Right lobe of liver (tissue), 6 donors: ENCODE results near the gene PCED1A. TPM values are rescaled to one million over a fixed set of nuclear protein-coding genes. Genes with fewer than 3 reads are reported as not detected.

Experiments
- ATAC-seq, 4 donors: fragments of 200-7000 bp; cut with Tn5 transposase; one replicate each; pipeline ENCODE4 v1.9.1; 2020; ENCODE audit warnings: mild to moderate bottlenecking in 4 of 4, moderate library complexity in 4 of 4
- DNase-seq, 3 donors: peaks; one replicate each; pipeline ENCODE4 v3.0.0-alpha.2; 2020
- H3K27ac ChIP-seq, 3 donors: fragments of 200-600 bp; one replicate each; pipeline ENCODE4 v1.8.0; 2022
- H3K27me3 ChIP-seq, 2 donors: fragments of 200-600 bp; one replicate each; pipeline ENCODE4 v1.8.0; 2022
- H3K36me3 ChIP-seq, 4 donors: fragments of 200-600 bp; sonication (generic) in 1 of 4; one replicate each; pipeline versions ENCODE4 v1.5.1 to v1.8.0; 2017 to 2022; ENCODE audit warnings: control low read depth in 1 of 4
- H3K4me1 ChIP-seq, 4 donors: fragments of 200-600 bp; sonication (generic) in 1 of 4; one replicate each; pipeline versions ENCODE4 v1.5.1 to v1.8.0; 2017 to 2022; ENCODE audit warnings: control low read depth in 1 of 4
- H3K4me3 ChIP-seq, 3 donors: fragments of 200-600 bp; one replicate each; pipeline ENCODE4 v1.8.0; 2022
- H3K9me3 ChIP-seq, 4 donors: fragments of 200-600 bp; sonication (generic) in 1 of 4; one replicate each; pipeline versions ENCODE4 v1.5.1 to v1.8.0; 2017 to 2022; ENCODE audit warnings: control low read depth in 1 of 4
- POLR2A ChIP-seq: fragments of 450-650 bp; IDR thresholded peaks from one replicate; pipeline ENCODE4 v1.6.1; 2017; ENCODE audit warnings: antibody characterized with exemption, mild to moderate bottlenecking
- WGBS: methylation state at CpG from one replicate; pipeline ENCODE4 v1.1.6; 2018; ENCODE audit warnings: low coverage, low lambda C conversion rate; ENCODE audit not compliant: insufficient coverage; ENCODE audit errors: missing lambda C conversion rate; 5-methylcytosine and 5-hydroxymethylcytosine counted together
- intact Hi-C, 2 donors: fragments of 100-400 bp; cut with DNase I; formaldehyde crosslinking; loops; one replicate each; pipeline versions ENCODE4 v1.11.2 to v1.14.1; 2022
- total RNA-seq, 6 experiments: library from RNA; depleted of rRNA in 2 of 6; stranded (reverse); fragments of >200 nt in 2 of 6; fragmentation: NEBNext Ultra II Directional in 3 of 6; extraction: Animal tissue kit (Norgen Biotek cat#: 25700) in 3 of 6; gene quantifications; one replicate each; pipeline versions ENCODE4 v1.1.0 to v1.2.4, GENCODE V29; 2016 to 2023
- TF ChIP-seq, protein P1 (sequence below), 4 donors: fragments of 200-600 bp in 3 of 4; fragments of 450-650 bp in 1 of 4; IDR thresholded peaks; one replicate each; pipeline versions ENCODE4 v1.5.1 to v1.8.0; 2016 to 2022; ENCODE audit warnings: antibody characterized with exemption in 4 of 4, mild to moderate bottlenecking in 2 of 4
- donor health status: DM: no; HTN: yes; CAD: no.
- donor health status: DM: no; HTN: no; CAD: no.
- donor health status: DM: no; HTN: no; CAD: no.
- donor health status: DM: no; HTN: yes; CAD: no.
- donor health status: DM: no; HTN: yes; CAD: no.

PCED1A gene
- total RNA-seq, 6 experiments from 2014 or later: 9.6 to 22.2 (median 18.6) TPM

DNA sequence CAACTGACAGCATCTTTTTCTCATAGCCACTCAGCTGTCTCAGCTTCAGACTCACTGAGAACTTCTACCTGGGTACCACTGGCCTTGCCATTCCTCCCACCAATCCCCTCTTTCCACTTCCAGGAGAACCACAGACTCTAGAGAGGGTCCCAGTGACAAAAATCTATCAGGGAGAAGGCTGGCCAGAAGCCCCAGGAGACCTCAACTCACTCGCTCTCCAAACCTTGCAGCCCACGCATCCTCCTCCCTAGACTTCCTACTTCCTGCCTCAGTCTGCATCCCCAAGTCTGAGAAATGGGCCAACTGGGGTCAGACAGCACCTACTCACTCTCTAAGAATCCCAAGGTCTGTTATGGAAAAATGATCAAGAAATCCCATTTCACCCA is 23.1 kb downstream of the PCED1A start:
- no peak overlapping the region for H3K4me3 ChIP-seq
- TF ChIP-seq, protein P1, sequence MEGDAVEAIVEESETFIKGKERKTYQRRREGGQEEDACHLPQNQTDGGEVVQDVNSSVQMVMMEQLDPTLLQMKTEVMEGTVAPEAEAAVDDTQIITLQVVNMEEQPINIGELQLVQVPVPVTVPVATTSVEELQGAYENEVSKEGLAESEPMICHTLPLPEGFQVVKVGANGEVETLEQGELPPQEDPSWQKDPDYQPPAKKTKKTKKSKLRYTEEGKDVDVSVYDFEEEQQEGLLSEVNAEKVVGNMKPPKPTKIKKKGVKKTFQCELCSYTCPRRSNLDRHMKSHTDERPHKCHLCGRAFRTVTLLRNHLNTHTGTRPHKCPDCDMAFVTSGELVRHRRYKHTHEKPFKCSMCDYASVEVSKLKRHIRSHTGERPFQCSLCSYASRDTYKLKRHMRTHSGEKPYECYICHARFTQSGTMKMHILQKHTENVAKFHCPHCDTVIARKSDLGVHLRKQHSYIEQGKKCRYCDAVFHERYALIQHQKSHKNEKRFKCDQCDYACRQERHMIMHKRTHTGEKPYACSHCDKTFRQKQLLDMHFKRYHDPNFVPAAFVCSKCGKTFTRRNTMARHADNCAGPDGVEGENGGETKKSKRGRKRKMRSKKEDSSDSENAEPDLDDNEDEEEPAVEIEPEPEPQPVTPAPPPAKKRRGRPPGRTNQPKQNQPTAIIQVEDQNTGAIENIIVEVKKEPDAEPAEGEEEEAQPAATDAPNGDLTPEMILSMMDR (IDR thresholded peaks at IDR 0.05): no peak
- TF ChIP-seq POLR2A: no peak
- H3K36me3 ChIP-seq: no peaks in the 10 kb centered on the region
- WGBS: no CpG with 5 or more reads among the region's 2 CpGs
- no peaks in the 10 kb centered on the region for H3K9me3 ChIP-seq
- no peaks in the 10 kb centered on the region for H3K4me1 ChIP-seq
- no peak overlapping the region for H3K27ac ChIP-seq
- DNase-seq (no peak), ATAC-seq (no peak)
- intact Hi-C loops: no loop called here
- peaks cover 0 to 18% of the 10 kb centered on the region in 2 donors for H3K27me3 ChIP-seq

DNA sequence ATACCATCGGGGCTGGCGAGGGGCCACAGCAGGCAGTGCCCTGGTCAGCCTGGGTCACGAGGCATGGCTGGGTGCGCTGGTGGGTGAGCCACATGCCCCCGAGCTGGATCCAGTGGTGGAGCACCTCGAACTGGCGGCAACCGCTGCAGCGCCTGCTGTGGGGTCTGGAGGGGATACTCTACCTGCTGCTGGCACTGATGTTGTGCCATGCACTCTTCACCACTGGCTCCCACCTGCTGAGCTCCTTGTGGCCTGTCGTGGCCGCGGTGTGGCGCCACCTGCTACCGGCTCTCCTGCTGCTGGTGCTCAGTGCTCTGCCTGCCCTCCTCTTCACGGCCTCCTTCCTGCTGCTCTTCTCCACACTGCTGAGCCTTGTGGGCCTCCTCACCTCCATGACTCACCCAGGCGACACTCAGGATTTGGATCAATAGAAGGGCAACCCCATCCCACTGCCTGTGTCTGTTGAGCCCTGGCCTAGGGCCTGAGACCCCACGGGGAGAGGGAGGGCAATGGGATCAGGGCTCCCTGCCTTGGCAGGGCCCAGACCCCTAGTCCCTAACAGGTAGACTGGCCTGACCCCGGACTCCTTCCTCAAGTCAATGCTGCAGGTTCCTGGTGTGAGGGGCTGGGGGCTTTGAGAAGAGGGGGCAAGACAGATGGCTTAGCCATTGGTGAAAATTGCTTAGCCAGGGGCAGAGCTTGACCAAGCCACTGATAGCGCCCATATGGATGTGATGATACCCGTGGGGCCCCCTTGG is 23.7 kb downstream of the PCED1A start:
- Histone ChIP-seq H3K4me1 (no peaks in the 10 kb centered on the region), H3K27me3 (peaks cover 0 to 18% of the 10 kb centered on the region in 2 donors), H3K27ac (no peak overlapping the region), H3K36me3 (no peaks in the 10 kb centered on the region), H3K4me3 (no peak overlapping the region), H3K9me3 (no peaks in the 10 kb centered on the region)
- peak in 1 of 4 donors; percentile 15 for ATAC-seq
- WGBS: 46% methylated on average over 5 of the region's 20 CpGs
- peak in 1 of 3 donors; percentile 42 for DNase-seq
- intact Hi-C loops: no loop called here
- no peak for TF ChIP-seq POLR2A
- TF ChIP-seq, protein P1 (IDR thresholded peaks at IDR 0.05): no peak

DNA sequence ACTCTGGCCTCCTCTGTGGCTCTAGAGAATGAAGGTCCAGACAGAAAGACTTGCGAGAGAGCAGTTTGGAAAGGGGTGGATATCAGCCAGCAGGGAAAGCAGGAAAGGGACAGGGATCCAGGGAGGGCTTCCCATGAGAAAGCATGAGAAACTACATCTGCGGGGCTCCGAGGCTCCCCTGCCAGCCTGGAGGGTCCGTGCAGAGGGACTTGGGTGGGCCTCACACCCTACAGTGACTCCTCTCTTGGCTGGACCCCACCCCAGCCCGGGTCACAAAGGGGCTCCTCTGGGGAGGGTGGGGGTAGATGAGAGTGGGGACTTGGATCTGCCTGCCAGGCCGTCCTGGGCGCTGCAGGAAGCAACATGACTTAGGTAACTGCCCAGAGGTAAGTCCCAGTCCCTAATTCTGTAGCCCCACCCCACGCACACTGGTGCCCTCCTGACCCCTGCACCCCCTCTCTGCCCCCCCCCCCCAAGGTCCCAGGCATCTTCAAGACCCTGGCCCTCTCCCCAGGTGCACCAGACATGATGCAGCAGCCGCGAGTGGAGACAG is 24.3 kb downstream of the PCED1A start, which contains the start of gene TMEM239:
TSS of gene TMEM239 (plus strand) at position 335 of the 553 bp plus-strand sequence. CDS start at position 526, 191 bp downstream.
- no peak within 1 kb of the TSS for H3K4me3 ChIP-seq
- no peaks in the 10 kb centered on the region for H3K4me1 ChIP-seq
- no peak for TF ChIP-seq POLR2A
- TF ChIP-seq, protein P1 (IDR thresholded peaks at IDR 0.05): no peak
- H3K9me3 ChIP-seq: no peaks in the 10 kb centered on the region
- ATAC-seq: no peak
- peaks cover 0 to 11% of the 10 kb centered on the region in 2 donors for H3K27me3 ChIP-seq
- no peak for DNase-seq
- 74% methylated on average over 2 of the region's 10 CpGs for WGBS
- H3K36me3 ChIP-seq: no peaks in the 10 kb centered on the region
- H3K27ac ChIP-seq: no peak within 1 kb of the TSS
- intact Hi-C loops: no loop called here

DNA sequence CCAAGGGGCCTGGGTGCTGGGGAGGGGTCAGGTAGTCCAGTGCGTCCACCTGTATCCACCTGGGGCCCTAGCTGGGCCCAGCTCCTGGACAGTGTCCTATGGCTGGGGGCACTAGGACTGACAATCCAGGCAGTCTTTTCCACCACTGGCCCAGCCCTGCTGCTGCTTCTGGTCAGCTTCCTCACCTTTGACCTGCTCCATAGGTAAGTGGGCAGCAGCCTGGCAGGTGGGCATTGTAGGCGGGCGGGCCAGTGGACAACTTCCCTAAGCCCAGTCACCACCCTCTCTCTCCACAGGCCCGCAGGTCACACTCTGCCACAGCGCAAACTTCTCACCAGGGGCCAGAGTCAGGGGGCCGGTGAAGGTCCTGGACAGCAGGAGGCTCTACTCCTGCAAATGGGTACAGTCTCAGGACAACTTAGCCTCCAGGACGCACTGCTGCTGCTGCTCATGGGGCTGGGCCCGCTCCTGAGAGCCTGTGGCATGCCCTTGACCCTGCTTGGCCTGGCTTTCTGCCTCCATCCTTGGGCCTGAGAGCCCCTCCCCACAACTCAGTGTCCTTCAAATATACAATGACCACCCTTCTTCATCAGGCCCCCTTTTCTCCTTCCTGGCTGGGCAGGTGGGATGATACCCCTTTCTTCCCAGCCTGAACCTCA is 25.1 kb downstream of the PCED1A start:
- Histone ChIP-seq H3K27ac (no peak overlapping the region), H3K4me1 (no peaks in the 10 kb centered on the region), H3K9me3 (no peaks in the 10 kb centered on the region), H3K4me3 (no peak overlapping the region), H3K36me3 (no peaks in the 10 kb centered on the region), H3K27me3 (peaks cover 0 to 4% of the 10 kb centered on the region in 2 donors)
- ATAC-seq (no peak), DNase-seq (no peak)
- WGBS: 93% methylated on average over 3 of the region's 8 CpGs
- intact Hi-C loops: no loop called here
- TF ChIP-seq POLR2A: no peak
- TF ChIP-seq, protein P1 (IDR thresholded peaks at IDR 0.05): no peak
